ENCODE measurements around the gene TENM3.

The TENM3 gene

GRCh38 chr4:182752158-182752910 is 509.1 kb downstream of the TENM3 start:
- no peak for DNase-seq

- DNase-seq = no peak
These were observed 511.7 kb downstream of the TENM3 start for GRCh38 chr4:182754895-182755294.

- no peak for DNase-seq
These were observed 513.0 kb downstream of the TENM3 start for GRCh38 chr4:182756161-182756690.

- no peak for DNase-seq
These were observed 515.1 kb downstream of the TENM3 start for GRCh38 chr4:182758273-182758672.

GRCh38 chr4:182760551-182761043 is 517.4 kb downstream of the TENM3 start:
- DNase-seq = no peak

- no peak for DNase-seq
These were observed 520.9 kb downstream of the TENM3 start for GRCh38 chr4:182764137-182764536.

- no peak for DNase-seq
These were observed 521.4 kb downstream of the TENM3 start for GRCh38 chr4:182764642-182765041.

GRCh38 chr4:182765987-182766856 is 523.0 kb downstream of the TENM3 start:
- no peak for DNase-seq

- DNase-seq = no peak
These were observed 523.7 kb downstream of the TENM3 start for GRCh38 chr4:182766857-182767250.

GRCh38 chr4:182768838-182769237 is 525.6 kb downstream of the TENM3 start:
- no peak for DNase-seq

GRCh38 chr4:182770259-182770995 is 527.2 kb downstream of the TENM3 start:
- no peak for DNase-seq

- no peak for DNase-seq
These were observed 527.9 kb downstream of the TENM3 start for GRCh38 chr4:182770996-182771514.

- no peak for DNase-seq
These were observed 531.9 kb downstream of the TENM3 start for GRCh38 chr4:182775075-182775474.

GRCh38 chr4:182776376-182777105 is 533.3 kb downstream of the TENM3 start:
- DNase-seq = no peak

GRCh38 chr4:182778222-182778982 is 535.2 kb downstream of the TENM3 start:
- no peak for DNase-seq

GRCh38 chr4:182786991-182787390 is 543.8 kb downstream of the TENM3 start:
- DNase-seq = no peak

GRCh38 chr4:182788201-182788600 is 545.0 kb downstream of the TENM3 start:
- peak; percentile 31 for DNase-seq

GRCh38 chr4:182789529-182789928 is 546.3 kb downstream of the TENM3 start:
- DNase-seq = no peak

GRCh38 chr4:182795446-182796238 is 552.4 kb downstream of the TENM3 start:
- peak; percentile 63 for DNase-seq

GRCh38 chr4:182799515-182800215 is 556.5 kb downstream of the TENM3 start:
- DNase-seq = no peak
